OCI-LY1 (cell line): ENCODE measurements around the gene PLXNB3.

Experiments used
- CTCF ChIP-seq: fragments of 200-600 bp; sonication (generic), shearing (Covaris generic); IDR thresholded peaks from 2 replicates; pipeline ENCODE4 v1.5.1; 2017; ENCODE audit warnings: mild to moderate bottlenecking, antibody characterized with exemption, low read length, moderate library complexity, mixed read lengths
- EZH2 ChIP-seq: fragments of 200-600 bp; sonication (generic), shearing (Covaris generic); IDR thresholded peaks from 2 replicates; pipeline ENCODE4 v1.8.0; 2017; ENCODE audit warnings: borderline replicate concordance, mixed run types, mild to moderate bottlenecking, antibody characterized with exemption, low read length, moderate library complexity, mixed read lengths

GRCh38 chrX:153732401-153732800 is 31.6 kb upstream of the PLXNB3 start:
- TF ChIP-seq EZH2 (no peak), CTCF (no peak)
